IMR-90 (cell line): Measurements from ENCODE around the gene BAD. TPM values are rescaled to one million over a fixed set of nuclear protein-coding genes. Genes with fewer than 3 reads are reported as not detected.

Experiments used
- ATAC-seq: fragments of 200-7000 bp; cut with Tn5 transposase; 2 replicates; pipeline ENCODE4 v1.9.1; 2020; ENCODE audit warnings: low read depth, mild to moderate bottlenecking, moderate library complexity
- BruUV-seq: library from RNA; stranded (reverse); fragments of 400-500 nt; replicated peaks from 2 replicates; lab custom pipeline; 2021; lab: Mats Ljungman, UMichigan
- CTCF ChIA-PET: fragments of 300-600 bp; formaldehyde crosslinking; extraction: SDS; loops from one replicate; lab custom pipeline; 2021; ENCODE audit warnings: antibody characterized with exemption; lab: Yijun Ruan, JAX
- POLR2A ChIA-PET: fragments of 300-600 bp; sonication (Branson Sonifier 250); formaldehyde crosslinking; loops from one replicate; lab custom pipeline; 2022; ENCODE audit warnings: antibody characterized with exemption; ENCODE audit not compliant: unreplicated experiment; lab: Charles Lee
- DNase-seq: peaks from one replicate; pipeline ENCODE4 v3.0.0; 2013
- H2AFZ ChIP-seq: replicated peaks from 2 replicates; pipeline ENCODE3; 2013; ENCODE audit warnings: low read length, mild to moderate bottlenecking; ENCODE audit not compliant: poor library complexity
- H2AK5ac ChIP-seq: 2 replicates; pipeline ENCODE4 v1.6.1; 2013; ENCODE audit warnings: low read depth, low read length, inconsistent platforms
- H2AK9ac ChIP-seq: replicated peaks from 2 replicates; pipeline ENCODE3; 2013; ENCODE audit warnings: mild to moderate bottlenecking, low read depth, low read length, moderate library complexity; ENCODE audit not compliant: poor library complexity
- H2BK120ac ChIP-seq: 2 replicates; pipeline ENCODE4 v1.6.1; 2013; ENCODE audit warnings: low read depth, low read length, inconsistent platforms
- H2BK15ac ChIP-seq: 3 replicates; pipeline ENCODE4 v1.6.1; 2013; ENCODE audit warnings: low read depth, low read length, inconsistent platforms
- H2BK20ac ChIP-seq: 2 replicates; pipeline ENCODE4 v1.6.1; 2013; ENCODE audit warnings: low read depth, mild to moderate bottlenecking, inconsistent platforms, low read length, moderate library complexity
- H2BK5ac ChIP-seq: 2 replicates; pipeline ENCODE4 v1.6.1; 2013; ENCODE audit warnings: mild to moderate bottlenecking, low read depth, low read length, inconsistent platforms; ENCODE audit not compliant: poor library complexity, severe bottlenecking
- H3K14ac ChIP-seq: replicated peaks from 2 replicates; pipeline ENCODE4 v1.6.1; 2013; ENCODE audit warnings: low read depth, low read length, inconsistent platforms
- H3K18ac ChIP-seq: 2 replicates; pipeline ENCODE4 v1.6.1; 2013; ENCODE audit warnings: low read depth, low read length, control low read depth
- H3K23ac ChIP-seq: 2 replicates; pipeline ENCODE4 v1.6.1; 2013; ENCODE audit warnings: low read depth, low read length, inconsistent platforms
- H3K27ac ChIP-seq: 2 replicates; pipeline ENCODE4 v1.5.1; 2013; ENCODE audit warnings: mild to moderate bottlenecking, control low read depth, low read length; ENCODE audit not compliant: insufficient read depth
- H3K27me3 ChIP-seq: 2 replicates; pipeline ENCODE4 v1.6.1; 2013; ENCODE audit warnings: low read length; ENCODE audit not compliant: control insufficient read depth, insufficient read depth
- H3K36me3 ChIP-seq: 2 replicates; pipeline ENCODE4 v1.6.1; 2013; ENCODE audit warnings: low read length, mixed read lengths; ENCODE audit not compliant: control insufficient read depth, insufficient read depth
- H3K4ac ChIP-seq: 2 replicates; pipeline ENCODE4 v1.6.1; 2013; ENCODE audit warnings: low read depth, low read length, inconsistent platforms
- H3K4me1 ChIP-seq: 2 replicates; pipeline ENCODE4 v1.6.1; 2013; ENCODE audit warnings: low read length, mixed read lengths; ENCODE audit not compliant: control insufficient read depth, insufficient read depth
- H3K4me2 ChIP-seq: 2 replicates; pipeline ENCODE4 v1.6.1; 2013; ENCODE audit warnings: low read depth, mild to moderate bottlenecking, control low read depth, low read length, moderate library complexity
- H3K4me3 ChIP-seq: 2 replicates; pipeline ENCODE4 v1.5.1; 2013; ENCODE audit warnings: low read depth, mild to moderate bottlenecking, control low read depth, low read length, moderate library complexity; ENCODE audit not compliant: insufficient read depth
- H3K56ac ChIP-seq: 2 replicates; pipeline ENCODE4 v1.6.1; 2013; ENCODE audit warnings: low read length, inconsistent platforms; ENCODE audit not compliant: insufficient read depth; ENCODE audit errors: extremely low read depth
- H3K79me1 ChIP-seq, 2 experiments: 2 replicates each; pipeline ENCODE4 v1.6.1; 2013; ENCODE audit warnings: low read length in 2 of 2, inconsistent platforms in 1 of 2, low read depth in 1 of 2
- H3K9ac ChIP-seq: 2 replicates; pipeline ENCODE4 v1.6.1; 2013; ENCODE audit warnings: low read depth, low read length, control low read depth
- H3K9me1 ChIP-seq: 2 replicates; pipeline ENCODE4 v1.6.1; 2013; ENCODE audit warnings: low read length, inconsistent platforms; ENCODE audit not compliant: insufficient read depth
- H3K9me3 ChIP-seq: 2 replicates; pipeline ENCODE4 v1.6.1; 2013; ENCODE audit warnings: low read length; ENCODE audit not compliant: control insufficient read depth, insufficient read depth
- H4K20me1 ChIP-seq: 2 replicates; pipeline ENCODE4 v1.6.1; 2013; ENCODE audit warnings: low read length, inconsistent platforms; ENCODE audit not compliant: insufficient read depth
- H4K5ac ChIP-seq: 2 replicates; pipeline ENCODE4 v1.6.1; 2013; ENCODE audit warnings: mild to moderate bottlenecking, low read depth, low read length, control low read depth
- H4K8ac ChIP-seq, 2 experiments: 2 replicates each; pipeline ENCODE4 v1.6.1; 2013; ENCODE audit warnings: low read depth in 2 of 2, low read length in 2 of 2, control low read depth in 1 of 2, inconsistent platforms in 1 of 2
- H4K91ac ChIP-seq: 2 replicates; pipeline ENCODE4 v1.6.1; 2013; ENCODE audit warnings: low read depth, low read length, inconsistent platforms; ENCODE audit not compliant: insufficient read depth
- CEBPB ChIP-seq: IDR thresholded peaks from 2 replicates; pipeline ENCODE4 v1.6.1; 2012; ENCODE audit warnings: low read depth, low read length, improper control_type of control experiment
- CTCF ChIP-seq: conservative IDR thresholded peaks from 2 replicates; pipeline ENCODE4 v1.5.1; 2012; ENCODE audit warnings: mild to moderate bottlenecking, low read depth, low read length, improper control_type of control experiment
- ELK1 ChIP-seq: fragments of 150-350 bp; IDR thresholded peaks from 2 replicates; pipeline ENCODE4 v1.6.1; 2016; ENCODE audit warnings: low read depth, mild to moderate bottlenecking, low read length, moderate library complexity, borderline replicate concordance
- MAFK ChIP-seq: IDR thresholded peaks from 2 replicates; pipeline ENCODE4 v1.6.1; 2012; ENCODE audit warnings: low read depth, low read length, improper control_type of control experiment
- MAZ ChIP-seq: IDR thresholded peaks from 2 replicates; pipeline ENCODE4 v1.6.1; 2012; ENCODE audit warnings: low read depth, mild to moderate bottlenecking, low read length, improper control_type of control experiment, moderate library complexity, borderline replicate concordance
- MXI1 ChIP-seq: IDR thresholded peaks from 2 replicates; pipeline ENCODE4 v1.6.1; 2012; ENCODE audit warnings: low read depth, mild to moderate bottlenecking, low read length, moderate library complexity, borderline replicate concordance
- POLR2A ChIP-seq: IDR thresholded peaks from 2 replicates; pipeline ENCODE4 v1.6.1; 2012; ENCODE audit warnings: mild to moderate bottlenecking, low read depth, low read length
- RAD21 ChIP-seq: IDR thresholded peaks from 2 replicates; pipeline ENCODE4 v1.6.1; 2012; ENCODE audit warnings: low read length, improper control_type of control experiment
- RCOR1 ChIP-seq: IDR thresholded peaks from 2 replicates; pipeline ENCODE4 v1.6.1; 2012; ENCODE audit warnings: mild to moderate bottlenecking, low read length, improper control_type of control experiment; ENCODE audit not compliant: insufficient replicate concordance
- RFX5 ChIP-seq: IDR thresholded peaks from 2 replicates; pipeline ENCODE4 v1.8.0; 2012; ENCODE audit warnings: low read depth, mild to moderate bottlenecking, low read length, moderate library complexity
- WGBS, 2 experiments: methylation state at CpG; one replicate each; pipeline versions ENCODE4 v1.1.5 to v1.1.7; 2013; ENCODE audit warnings: missing lambda C conversion rate in 2 of 2; ENCODE audit not compliant: insufficient read length in 1 of 2; ENCODE audit errors: extremely low coverage in 2 of 2; 5-methylcytosine and 5-hydroxymethylcytosine counted together
- dilution Hi-C: fragments of 300-500 bp; cut with HindIII; formaldehyde crosslinking; loops from one replicate; pipeline ENCODE4 v1.14.3; 2018; ENCODE audit warnings: low sequenced_read_pairs; ENCODE audit not compliant: unreplicated experiment
- in situ Hi-C: fragments of 300-500 bp; cut with MboI; formaldehyde crosslinking; loops from 3 replicates; pipeline ENCODE4 v1.14.3; 2019; ENCODE audit warnings: low sequenced_read_pairs, inconsistent platforms, mixed read lengths
- intact Hi-C: fragments of 100-400 bp; cut with micrococcal nuclease; formaldehyde crosslinking; loops from 2 replicates; pipeline ENCODE4 v1.10.0; 2022
- polyA plus RNA-seq, 3 experiments: library from polyadenylated mRNA; depleted of rRNA; stranded (reverse); fragments of >200 nt; gene quantifications; 2 replicates each; pipeline ENCODE4 v1.2.3, GENCODE V29; 2012; ENCODE audit warnings: low replicate concordance in 1 of 3
- total RNA-seq: library from RNA; depleted of rRNA; stranded (reverse); fragments of >200 nt; gene quantifications from 2 replicates; pipeline ENCODE4 v1.2.3, GENCODE V29; 2012

The BAD gene
- total and polyA plus RNA-seq, 2 of the 4 experiments (the other 2 are of a cell fraction), result 30.3 to 68.0 TPM

- no peak overlapping the region for H2BK120ac ChIP-seq
- no peak overlapping the region for H2BK5ac ChIP-seq
- peak overlapping the region; percentile 39 for H2AK9ac ChIP-seq
- dilution Hi-C loops (no loop called here), in situ Hi-C loops (no loop called here), intact Hi-C loops (loop anchor here (1.0 kb wide), 2 partner anchors 40 to 75 kb away; no protein-coding TSS in a partner anchor)
- peak overlapping the region; percentile 64 for H3K4ac ChIP-seq
- H3K27ac ChIP-seq, result peak overlapping the region; percentile 15; the same call in 1 of the 2 replicates
- H3K56ac ChIP-seq, result no peak overlapping the region
- H3K9me3 ChIP-seq, result no peaks in the 10 kb centered on the region
- peaks cover 16% of the 10 kb centered on the region for H3K9me1 ChIP-seq
- 25% methylated on average over 2 of the region's 13 CpGs; no CpG with 5 or more reads in 1 of the 2 experiments for WGBS, 2 experiments
- ChIA-PET CTCF (interaction anchor here (0.6 kb wide), 1 partner anchor 1405 kb away, joined by 3 read pairs; no protein-coding TSS in a partner anchor), POLR2A (no interaction called here)
- peaks cover 23% of the 10 kb centered on the region for H3K4me1 ChIP-seq
- no peak overlapping the region for H4K91ac ChIP-seq
- no peak for TF ChIP-seq CTCF
- no peak for TF ChIP-seq RFX5
- no peak for TF ChIP-seq MXI1
- TF ChIP-seq RCOR1, result no peak
- TF ChIP-seq RAD21, result no peak
- no peak for TF ChIP-seq CEBPB
- TF ChIP-seq ELK1, result no peak
- no peak for TF ChIP-seq POLR2A
- no peak for TF ChIP-seq MAFK
- no peak for TF ChIP-seq MAZ
- DNase-seq (no peak), ATAC-seq (no peak)
- H3K18ac ChIP-seq, result no peak overlapping the region
- peak overlapping the region in 1 of 2 experiments; percentile 22; a peak in 2 of 4 replicates for H4K8ac ChIP-seq
- peaks cover 20 to 78% of the 10 kb centered on the region in 2 experiments for H3K79me1 ChIP-seq
- no peaks in the 10 kb centered on the region for H3K36me3 ChIP-seq
- H2AK5ac ChIP-seq, result 0 out of 2 replicates have a peak overlapping the region, but pooled peaks have one; percentile 1
- H2AFZ ChIP-seq, result peak overlapping the region; percentile 98
- H3K9ac ChIP-seq, result peak overlapping the region; percentile 5; the same call in 1 of the 2 replicates
- H3K23ac ChIP-seq, result 0 out of 2 replicates have a peak overlapping the region, but pooled peaks have one; percentile 37
- no TSS peak for BruUV-seq
- peak overlapping the region; percentile 83 for H3K4me3 ChIP-seq
- H2BK15ac ChIP-seq, result no peak overlapping the region
- H4K20me1 ChIP-seq, result no peaks in the 10 kb centered on the region; the same call in 1 of the 2 replicates
- no peak overlapping the region for H3K14ac ChIP-seq
- no peak overlapping the region for H2BK20ac ChIP-seq
- no peak overlapping the region for H4K5ac ChIP-seq
- peak overlapping the region; percentile 68 for H3K4me2 ChIP-seq
- H3K27me3 ChIP-seq, result no peaks in the 10 kb centered on the region
Measured at GRCh38 chr11:64229744-64230170, 54.7 kb downstream of the BAD start.
